ENCODE data around the gene TMBIM4.

The TMBIM4 gene

DNA sequence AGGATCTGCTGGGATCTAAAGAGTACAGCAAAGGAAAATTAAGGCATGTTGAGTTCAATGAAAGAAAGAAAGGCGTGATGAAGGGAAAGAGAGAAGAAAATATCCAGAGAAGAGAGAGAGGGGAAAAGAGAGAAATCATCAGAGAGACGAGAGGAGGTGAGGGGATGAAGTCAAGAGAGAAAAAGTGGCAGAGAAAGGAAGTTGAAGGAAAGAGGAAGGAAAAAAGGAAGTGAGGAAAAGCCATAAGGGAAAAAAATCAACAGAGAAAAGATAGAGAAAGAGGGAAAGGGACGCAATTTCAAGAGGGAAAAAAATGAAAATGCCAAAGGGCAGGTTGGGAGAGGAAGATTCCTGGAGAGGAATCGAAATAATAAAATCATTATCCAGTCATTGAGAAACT lies 79.6 kb downstream of the TMBIM4 start:
- no peak for DNase-seq (ENCODE audit: low read depth)

DNA sequence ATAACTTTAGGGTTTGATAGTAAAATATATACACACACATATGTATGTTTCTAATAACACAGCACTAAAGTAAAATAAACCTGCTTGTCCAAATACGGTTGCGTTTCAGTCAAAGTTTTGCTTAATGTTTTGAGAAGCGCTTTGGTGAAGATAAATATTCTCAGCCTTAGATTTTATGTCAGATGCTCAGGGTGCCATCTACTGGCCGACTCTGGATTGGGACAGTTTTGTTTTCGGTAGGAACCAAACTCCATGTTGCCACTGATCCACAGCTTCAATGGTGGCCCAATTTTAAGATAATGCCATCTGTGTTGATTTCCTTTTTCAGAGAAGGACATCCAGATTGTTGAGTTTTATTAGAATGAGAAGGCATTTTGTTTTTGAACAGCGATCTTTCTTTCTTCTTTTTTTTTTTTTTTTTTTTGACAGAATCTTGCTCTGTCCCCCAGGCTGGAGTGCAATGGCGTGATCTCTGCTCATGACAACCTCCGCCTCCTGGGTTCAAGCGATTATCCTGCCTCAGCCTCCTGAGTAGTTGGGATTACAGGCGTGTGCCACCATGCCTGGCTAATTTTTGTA lies 82.3 kb downstream of the TMBIM4 start:
- peak; percentile 32 for DNase-seq (ENCODE audit: low read depth)

DNA sequence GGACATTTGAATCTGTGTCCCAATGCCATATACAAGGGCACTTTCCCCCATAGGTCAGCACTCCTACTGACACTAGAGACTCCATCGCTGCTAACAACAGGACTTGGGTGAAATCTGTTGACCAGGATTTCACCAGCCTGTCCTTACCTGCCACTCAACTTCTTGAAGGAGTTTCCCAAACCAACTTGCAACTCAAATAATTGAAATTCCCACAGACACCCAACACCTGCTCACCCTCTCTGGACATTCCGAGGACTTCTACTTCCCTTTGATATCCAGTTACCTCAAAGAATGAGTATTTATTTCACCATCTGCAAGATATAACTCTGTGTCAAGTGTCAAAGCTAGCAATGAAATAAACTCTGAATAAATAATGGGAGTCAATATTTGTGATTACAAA lies 83.8 kb downstream of the TMBIM4 start:
- DNase-seq (ENCODE audit: low read depth), result no peak
